GM23338 (cell line): ENCODE measurements around the gene NME3. TPM values are rescaled to one million over a fixed set of nuclear protein-coding genes. Genes with fewer than 3 reads are reported as not detected.

ENCODE experiments used
- ATAC-seq: fragments of 200-7000 bp; cut with Tn5 transposase; 3 replicates; pipeline ENCODE4 v1.9.1; 2020
- DNase-seq: peaks from one replicate; pipeline ENCODE4 v3.0.0-alpha.2; 2015; ENCODE audit warnings: low spot score
- H2AFZ ChIP-seq: fragments of 200-600 bp; sonication (generic); 2 replicates; pipeline ENCODE4 v1.8.0; 2016; ENCODE audit warnings: antibody characterized with exemption, mild to moderate bottlenecking, moderate library complexity
- H3F3A ChIP-seq: fragments of 200-600 bp; sonication (generic); replicated peaks from 2 replicates; pipeline ENCODE4 v1.8.0; 2017; ENCODE audit warnings: antibody characterized with exemption, mixed run types, low read depth
- H3K27ac ChIP-seq: fragments of 200-600 bp; sonication (generic); 2 replicates; pipeline ENCODE4 v1.6.1; 2016; ENCODE audit warnings: low read depth
- H3K27me3 ChIP-seq: fragments of 200-600 bp; sonication (generic); 2 replicates; pipeline ENCODE4 v1.8.0; 2016; ENCODE audit warnings: mild to moderate bottlenecking, mixed run types, moderate library complexity; ENCODE audit not compliant: insufficient read depth
- H3K36me3 ChIP-seq: fragments of 200-600 bp; sonication (generic); 2 replicates; pipeline ENCODE4 v1.8.0; 2016; ENCODE audit warnings: mild to moderate bottlenecking; ENCODE audit not compliant: insufficient read depth
- H3K4me1 ChIP-seq: fragments of 200-600 bp; sonication (generic); 2 replicates; pipeline ENCODE4 v1.8.0; 2016; ENCODE audit warnings: mild to moderate bottlenecking, moderate library complexity; ENCODE audit not compliant: insufficient read depth
- H3K4me2 ChIP-seq: fragments of 200-600 bp; sonication (generic); 2 replicates; pipeline ENCODE4 v1.7.1; 2017; ENCODE audit warnings: mixed run types
- H3K4me3 ChIP-seq: fragments of 200-600 bp; sonication (generic); 2 replicates; pipeline ENCODE4 v1.6.1; 2016; ENCODE audit warnings: mixed run types
- H3K79me2 ChIP-seq: fragments of 200-600 bp; sonication (generic); replicated peaks from 2 replicates; pipeline ENCODE4 v1.8.0; 2017; ENCODE audit warnings: mild to moderate bottlenecking; ENCODE audit not compliant: insufficient read depth
- H3K9me2 ChIP-seq: fragments of 200-600 bp; sonication (generic); 2 replicates; pipeline ENCODE4 v1.8.0; 2017; ENCODE audit not compliant: insufficient read depth
- H4K20me1 ChIP-seq: fragments of 200-600 bp; sonication (generic); replicated peaks from 2 replicates; pipeline ENCODE4 v1.8.0; 2017; ENCODE audit warnings: mild to moderate bottlenecking; ENCODE audit not compliant: insufficient read depth
- H3K27ac Mint-ChIP-seq: 2 replicates; pipeline ENCODE4 v1.8.0; 2020; ENCODE audit warnings: inconsistent platforms, mild to moderate bottlenecking, moderate library complexity, mixed read lengths
- H3K27me3 Mint-ChIP-seq: 3 replicates; pipeline ENCODE4 v1.8.0; 2022; ENCODE audit warnings: low read depth, mild to moderate bottlenecking, moderate library complexity, mixed read lengths, inconsistent platforms; ENCODE audit not compliant: insufficient read depth, poor library complexity
- H3K36me3 Mint-ChIP-seq: 3 replicates; pipeline ENCODE4 v1.8.0; 2021; ENCODE audit warnings: low read depth, mild to moderate bottlenecking, inconsistent platforms, moderate library complexity, mixed read lengths
- H3K4me1 Mint-ChIP-seq: 3 replicates; pipeline ENCODE4 v1.8.0; 2020; ENCODE audit warnings: mild to moderate bottlenecking, inconsistent platforms, mixed read lengths
- H3K4me3 Mint-ChIP-seq: 3 replicates; pipeline ENCODE4 v1.8.0; 2021; ENCODE audit warnings: moderate library complexity, mild to moderate bottlenecking, inconsistent platforms, mixed read lengths
- H3K9me3 Mint-ChIP-seq: 3 replicates; pipeline ENCODE4 v1.8.0; 2020; ENCODE audit warnings: moderate library complexity, mild to moderate bottlenecking, inconsistent platforms, mixed read lengths
- EZH2phosphoT487 ChIP-seq: fragments of 200-600 bp; sonication (generic); IDR thresholded peaks from one replicate; pipeline ENCODE4 v1.8.1; 2018; ENCODE audit warnings: antibody characterized with exemption; ENCODE audit not compliant: unreplicated experiment
- JUNB ChIP-seq: IDR thresholded peaks from one replicate; pipeline ENCODE4 v1.6.1; 2016; ENCODE audit warnings: antibody characterized with exemption; ENCODE audit not compliant: unreplicated experiment
- NANOG ChIP-seq: IDR thresholded peaks from 2 replicates; pipeline ENCODE4 v1.6.1; 2016; ENCODE audit warnings: antibody characterized with exemption, borderline replicate concordance
- POLR2AphosphoS5 ChIP-seq: IDR thresholded peaks from 2 replicates; pipeline ENCODE4 v1.6.1; 2016; ENCODE audit warnings: antibody characterized with exemption, low read depth
- REST ChIP-seq: IDR thresholded peaks from one replicate; pipeline ENCODE4 v1.6.1; 2018; ENCODE audit warnings: antibody characterized with exemption; ENCODE audit not compliant: unreplicated experiment
- ZNF331 ChIP-seq: fragments of 250-450 bp; sonication (Bioruptor Pico); IDR thresholded peaks from 2 replicates; pipeline ENCODE4 v1.5.0; 2020; ENCODE audit warnings: low read depth, mild to moderate bottlenecking, moderate library complexity
- polyA plus RNA-seq: library from polyadenylated mRNA; unstranded; fragments of >200 nt; fragmentation: Nextera tagmentation; extraction: Ambion mirVana; gene quantifications from 2 replicates; pipeline ENCODE4 v1.2.1, GENCODE V29; 2016
- total RNA-seq: library from RNA; depleted of rRNA; stranded (reverse); fragments of >200 nt; shearing (Covaris generic); gene quantifications from 2 replicates; pipeline ENCODE4 v1.2.3, GENCODE V29; 2014

Gene NME3
- total and polyA plus RNA-seq, 2 experiments from 2014 or later: 95.3 to 130 TPM

DNA sequence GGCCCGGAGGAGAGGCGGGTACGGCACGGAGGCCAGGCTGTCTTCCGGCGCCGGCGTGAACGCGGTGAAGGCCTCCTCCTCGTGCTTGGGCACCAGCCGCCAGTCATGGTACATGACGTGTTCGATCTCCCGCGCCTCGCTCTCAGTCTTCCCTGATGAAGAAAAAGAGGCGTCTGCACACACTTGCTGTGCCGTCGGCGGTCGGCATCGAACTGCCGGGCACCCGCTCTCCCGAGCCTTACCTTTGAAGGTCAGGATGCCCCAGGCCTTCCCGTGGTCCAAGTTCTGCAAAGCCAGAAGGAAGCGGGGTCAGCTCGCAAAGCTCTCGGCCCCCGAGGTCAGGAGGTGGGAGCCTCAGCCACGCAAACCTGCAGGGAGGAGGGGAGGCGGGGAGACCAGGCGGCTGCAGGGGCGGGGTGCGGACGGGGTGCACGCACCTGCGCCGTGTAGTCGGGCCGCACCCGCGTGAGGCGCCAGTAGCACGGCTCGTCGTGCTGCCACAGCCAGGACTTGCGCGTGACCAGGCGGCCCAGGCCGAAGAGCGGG lies 1.1 kb upstream of the NME3 start, which contains the start of gene EME2:
Gene EME2 (plus strand): TSS at position 449 of the 546 bp plus-strand sequence. CDS start 418 bp downstream, outside the sequence.
- no peaks in the 10 kb centered on the region; the same call in 1 of the 2 replicates for H4K20me1 ChIP-seq
- H3K79me2 ChIP-seq: peaks cover 15% of the 10 kb centered on the region
- peaks cover 23% of the 10 kb centered on the region for H3K36me3 Mint-ChIP-seq
- peaks cover 14% of the 10 kb centered on the region; the same call in 1 of the 2 replicates for H3F3A ChIP-seq
- peak; percentile 0; the same call in 2 of the 3 replicates for ATAC-seq
- H3K4me1 ChIP-seq: peaks cover 4% of the 10 kb centered on the region
- no peak for TF ChIP-seq NANOG
- no peak for TF ChIP-seq ZNF331 (CRISPR knock-in tag)
- TF ChIP-seq EZH2phosphoT487: no peak
- TF ChIP-seq JUNB: no peak
- peak within 1 kb of the TSS; percentile 96 for H3K4me2 ChIP-seq
- no peaks in the 10 kb centered on the region for H3K27me3 ChIP-seq
- 0 out of 2 replicates have a peak within 1 kb of the TSS, but pooled peaks have one; percentile 52 for H2AFZ ChIP-seq
- H3K36me3 ChIP-seq: no peaks in the 10 kb centered on the region
- peak within 1 kb of the TSS; percentile 99 for H3K27ac Mint-ChIP-seq
- DNase-seq: no peak
- peak within 1 kb of the TSS; percentile 99 for H3K4me3 Mint-ChIP-seq
- H3K4me3 ChIP-seq: peak within 1 kb of the TSS; percentile 97
- no peaks in the 10 kb centered on the region for H3K9me2 ChIP-seq
- H3K9me3 Mint-ChIP-seq: peaks cover 4% of the 10 kb centered on the region; the same call in 2 of the 3 replicates
- peak within 1 kb of the TSS; percentile 91 for H3K27ac ChIP-seq
- peaks cover 25% of the 10 kb centered on the region for H3K27me3 Mint-ChIP-seq
- H3K4me1 Mint-ChIP-seq: peaks cover 8% of the 10 kb centered on the region

DNA sequence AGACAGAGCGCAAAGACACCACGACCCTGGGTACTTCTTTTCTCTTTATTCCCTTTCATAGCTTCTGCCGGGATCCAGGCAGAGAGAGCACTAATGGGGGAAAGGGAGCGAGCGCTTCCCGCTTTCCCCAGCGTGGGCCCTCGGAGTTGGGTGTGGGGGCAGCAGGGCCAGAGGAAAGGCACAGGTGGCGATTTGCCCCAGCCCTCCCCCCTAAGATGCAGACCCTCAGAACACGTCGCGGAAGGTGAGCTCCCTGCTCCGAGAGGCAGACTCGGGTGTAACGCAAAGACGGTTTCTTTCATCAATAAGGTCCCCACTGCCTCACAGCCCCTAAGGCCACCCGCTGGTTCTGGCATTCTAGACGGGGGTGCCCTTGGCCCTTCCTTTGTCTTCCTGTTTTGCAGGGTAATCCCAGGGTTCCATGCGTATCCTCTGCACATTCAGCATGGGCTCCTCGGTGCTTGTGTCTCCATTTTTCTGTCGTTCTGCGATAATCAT lies 570 bp upstream of the NME3 start:
- no peaks in the 10 kb centered on the region for H3K36me3 ChIP-seq

More for the DNA sequence above, 570 bp upstream of the NME3 start:
- Histone ChIP-seq H3K4me1 (peaks cover 4% of the 10 kb centered on the region), H4K20me1 (no peaks in the 10 kb centered on the region; the same call in 1 of the 2 replicates), H2AFZ (no peak overlapping the region), H3K27me3 (no peaks in the 10 kb centered on the region), H3K4me2 (peak overlapping the region; percentile 96), H3F3A (peaks cover 14% of the 10 kb centered on the region; the same call in 1 of the 2 replicates), H3K9me2 (no peaks in the 10 kb centered on the region), H3K4me3 (peak overlapping the region; percentile 97), H3K79me2 (peaks cover 15% of the 10 kb centered on the region), H3K27ac (peak overlapping the region; percentile 91)
- peaks cover 4% of the 10 kb centered on the region; the same call in 2 of the 3 replicates for H3K9me3 Mint-ChIP-seq
- peaks cover 25% of the 10 kb centered on the region for H3K36me3 Mint-ChIP-seq
- TF ChIP-seq POLR2AphosphoS5 (0 out of 2 replicates have a peak, but pooled peaks have one; percentile 22), REST (no peak)
- peak; percentile 63 for DNase-seq
- H3K4me1 Mint-ChIP-seq: peaks cover 8% of the 10 kb centered on the region
- peak overlapping the region; percentile 99 for H3K27ac Mint-ChIP-seq
- peak; percentile 5 for ATAC-seq
- H3K4me3 Mint-ChIP-seq: peak overlapping the region; percentile 99
- H3K27me3 Mint-ChIP-seq: peaks cover 27% of the 10 kb centered on the region
